ENCODE data around the gene PEMT. TPM values are rescaled to one million over a fixed set of nuclear protein-coding genes. Genes with fewer than 3 reads are reported as not detected.

The PEMT gene
- total RNA-seq, 1 donor from 2014 or later, result 24.0 TPM

DNA sequence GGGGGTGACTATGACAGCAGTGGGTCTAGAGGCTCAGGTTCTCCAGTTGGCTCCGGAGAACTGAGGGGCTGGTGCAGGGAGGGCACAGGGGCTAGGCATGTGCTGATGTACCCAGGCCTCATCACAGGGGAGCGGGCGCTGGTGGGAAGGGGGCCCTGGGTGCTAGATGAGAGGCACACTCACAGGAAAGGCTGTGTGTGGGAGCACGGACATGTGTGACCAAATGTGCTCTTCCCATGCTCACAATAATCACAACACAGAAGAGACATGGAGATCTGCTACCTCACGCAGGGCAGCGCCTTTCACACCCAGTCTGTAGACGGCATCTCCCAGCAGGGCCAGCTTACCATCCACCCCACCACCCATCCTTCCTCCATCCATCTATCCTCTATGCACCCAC lies 77.9 kb downstream of the PEMT start:
- Mint-ChIP-seq H3K27me3 (ENCODE audit: unreplicated experiment) (peaks cover 4% of the 10 kb centered on the region), H3K9me3 (ENCODE audit: unreplicated experiment) (peaks cover 7% of the 10 kb centered on the region)
- TF ChIP-seq, protein P1, sequence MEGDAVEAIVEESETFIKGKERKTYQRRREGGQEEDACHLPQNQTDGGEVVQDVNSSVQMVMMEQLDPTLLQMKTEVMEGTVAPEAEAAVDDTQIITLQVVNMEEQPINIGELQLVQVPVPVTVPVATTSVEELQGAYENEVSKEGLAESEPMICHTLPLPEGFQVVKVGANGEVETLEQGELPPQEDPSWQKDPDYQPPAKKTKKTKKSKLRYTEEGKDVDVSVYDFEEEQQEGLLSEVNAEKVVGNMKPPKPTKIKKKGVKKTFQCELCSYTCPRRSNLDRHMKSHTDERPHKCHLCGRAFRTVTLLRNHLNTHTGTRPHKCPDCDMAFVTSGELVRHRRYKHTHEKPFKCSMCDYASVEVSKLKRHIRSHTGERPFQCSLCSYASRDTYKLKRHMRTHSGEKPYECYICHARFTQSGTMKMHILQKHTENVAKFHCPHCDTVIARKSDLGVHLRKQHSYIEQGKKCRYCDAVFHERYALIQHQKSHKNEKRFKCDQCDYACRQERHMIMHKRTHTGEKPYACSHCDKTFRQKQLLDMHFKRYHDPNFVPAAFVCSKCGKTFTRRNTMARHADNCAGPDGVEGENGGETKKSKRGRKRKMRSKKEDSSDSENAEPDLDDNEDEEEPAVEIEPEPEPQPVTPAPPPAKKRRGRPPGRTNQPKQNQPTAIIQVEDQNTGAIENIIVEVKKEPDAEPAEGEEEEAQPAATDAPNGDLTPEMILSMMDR (IDR thresholded peaks at IDR 0.05; ENCODE audit: partially characterized antibody, unreplicated experiment), result no peak

DNA sequence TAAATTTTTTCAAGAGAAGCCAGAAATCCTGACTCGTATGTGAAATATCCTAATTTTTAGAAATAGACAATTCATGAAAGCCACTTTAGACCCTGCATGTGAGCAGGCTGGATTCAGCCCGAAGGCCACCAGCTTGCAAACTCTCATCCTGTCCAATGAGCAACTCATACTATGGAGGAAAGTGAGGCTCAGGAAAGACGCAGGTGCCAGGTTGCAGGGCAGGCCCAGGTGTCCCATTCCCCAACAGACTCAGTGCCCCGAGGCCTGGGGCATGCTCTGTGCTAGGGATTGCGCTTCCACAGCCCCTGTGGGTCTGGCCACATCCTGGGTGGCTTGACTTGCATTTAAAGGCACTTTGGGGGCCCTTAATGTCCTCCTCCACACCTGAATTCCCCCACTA lies 78.6 kb downstream of the PEMT start:
- H3K27ac Mint-ChIP-seq (ENCODE audit: unreplicated experiment), result no peak overlapping the region
- peaks cover 7% of the 10 kb centered on the region for H3K9me3 Mint-ChIP-seq (ENCODE audit: unreplicated experiment)
- peaks cover 4% of the 10 kb centered on the region for H3K27me3 Mint-ChIP-seq (ENCODE audit: unreplicated experiment)
- no peaks in the 10 kb centered on the region for H3K36me3 Mint-ChIP-seq (ENCODE audit: unreplicated experiment)
- H3K4me3 Mint-ChIP-seq (ENCODE audit: unreplicated experiment), result no peak overlapping the region
- DNase-seq, result no peak
- TF ChIP-seq, protein P1 (IDR thresholded peaks at IDR 0.05; ENCODE audit: partially characterized antibody, unreplicated experiment), result no peak
- peaks cover 16% of the 10 kb centered on the region for H3K4me1 Mint-ChIP-seq (ENCODE audit: low read depth, unreplicated experiment)

More for the DNA sequence above, 77.9 kb downstream of the PEMT start:
- no peak for DNase-seq
- Mint-ChIP-seq H3K4me3 (ENCODE audit: unreplicated experiment) (no peak overlapping the region), H3K27ac (ENCODE audit: unreplicated experiment) (no peak overlapping the region), H3K4me1 (ENCODE audit: low read depth, unreplicated experiment) (peaks cover 18% of the 10 kb centered on the region), H3K36me3 (ENCODE audit: unreplicated experiment) (no peaks in the 10 kb centered on the region)

- no peak overlapping the region for H3K27ac Mint-ChIP-seq (ENCODE audit: unreplicated experiment)
- no peaks in the 10 kb centered on the region for H3K36me3 Mint-ChIP-seq (ENCODE audit: unreplicated experiment)
- peaks cover 7% of the 10 kb centered on the region for H3K9me3 Mint-ChIP-seq (ENCODE audit: unreplicated experiment)
- TF ChIP-seq, protein P1 (IDR thresholded peaks at IDR 0.05; ENCODE audit: partially characterized antibody, unreplicated experiment), result no peak
- peak; percentile 33 for DNase-seq
- peaks cover 18% of the 10 kb centered on the region for H3K4me1 Mint-ChIP-seq (ENCODE audit: low read depth, unreplicated experiment)
- H3K4me3 Mint-ChIP-seq (ENCODE audit: unreplicated experiment), result no peak overlapping the region
- peaks cover 5% of the 10 kb centered on the region for H3K27me3 Mint-ChIP-seq (ENCODE audit: unreplicated experiment)
These were observed 79.3 kb downstream of the PEMT start for GRCh38 chr17:17511881-17512858.

GRCh38 chr17:17511293-17511741 lies 80.2 kb downstream of the PEMT start:
- peaks cover 13% of the 10 kb centered on the region for H3K4me1 Mint-ChIP-seq (ENCODE audit: low read depth, unreplicated experiment)
- TF ChIP-seq, protein P1 (IDR thresholded peaks at IDR 0.05; ENCODE audit: partially characterized antibody, unreplicated experiment), result no peak
- H3K36me3 Mint-ChIP-seq (ENCODE audit: unreplicated experiment), result no peaks in the 10 kb centered on the region
- H3K27ac Mint-ChIP-seq (ENCODE audit: unreplicated experiment), result no peak overlapping the region
- no peak overlapping the region for H3K4me3 Mint-ChIP-seq (ENCODE audit: unreplicated experiment)
- peaks cover 5% of the 10 kb centered on the region for H3K27me3 Mint-ChIP-seq (ENCODE audit: unreplicated experiment)
- H3K9me3 Mint-ChIP-seq (ENCODE audit: unreplicated experiment), result peaks cover 7% of the 10 kb centered on the region
- DNase-seq, result no peak

Data from glutamatergic neuron (in vitro differentiated cells).